Activated T-helper 1 cell treated with anti-CD3 and anti-CD28 coated beads, Interleukin-12 subunit alpha, Interleukin-12 subunit beta, Interleukin-2, Interleukin-4 antibody, amounts not matched to agents 30 ng/mL and 10 ng/mL and 1 ng/mL, durations not matched to agents 14 hours and 24 hours and 36 hours (primary cell): ENCODE measurements around the gene SV2C. TPM values are rescaled to one million over a fixed set of nuclear protein-coding genes. Genes with fewer than 3 reads are reported as not detected.
"Not testable (repeated sequence)": the region's sequence is repeated elsewhere in the genome, so short reads cannot be mapped to it uniquely, and the experiment has no call there.

Experiments
- DNase-seq: peaks from one replicate; pipeline ENCODE4 v3.0.0; 2021; ENCODE audit warnings: low spot score
- H3K27ac Mint-ChIP-seq: one replicate; pipeline ENCODE4 v1.8.0; 2021; ENCODE audit warnings: mild to moderate bottlenecking, mixed read lengths
- H3K27me3 Mint-ChIP-seq: one replicate; pipeline ENCODE4 v1.8.0; 2022; ENCODE audit warnings: mild to moderate bottlenecking, moderate library complexity, mixed read lengths; ENCODE audit not compliant: insufficient read depth
- H3K36me3 Mint-ChIP-seq: one replicate; pipeline ENCODE4 v1.8.0; 2021; ENCODE audit warnings: low read depth, mixed read lengths
- H3K4me1 Mint-ChIP-seq: one replicate; pipeline ENCODE4 v1.8.0; 2021; ENCODE audit warnings: low read depth, mixed read lengths
- H3K4me3 Mint-ChIP-seq: one replicate; pipeline ENCODE4 v1.8.0; 2021; ENCODE audit warnings: mild to moderate bottlenecking, moderate library complexity, mixed read lengths
- H3K9me3 Mint-ChIP-seq: one replicate; pipeline ENCODE4 v1.8.0; 2021; ENCODE audit warnings: mixed read lengths
- intact Hi-C: fragments of 100-400 bp; cut with micrococcal nuclease; formaldehyde crosslinking; loops from one replicate; pipeline ENCODE4 v1.15.1; 2024
- total RNA-seq: library from RNA; stranded (reverse); gene quantifications from 2 replicates; pipeline ENCODE4 v1.2.3, GENCODE V29; 2022

Gene SV2C
- total RNA-seq, 1 donor from 2014 or later, result 0.05 TPM

- intact Hi-C loops, result no loop called here
- H3K36me3 Mint-ChIP-seq, result no peaks in the 10 kb centered on the region
- H3K4me3 Mint-ChIP-seq, result no peak overlapping the region
- H3K9me3 Mint-ChIP-seq, result no peaks in the 10 kb centered on the region
- DNase-seq, result no peak
- peaks cover 8% of the 10 kb centered on the region for H3K4me1 Mint-ChIP-seq
- H3K27ac Mint-ChIP-seq, result no peak overlapping the region
- no peaks in the 10 kb centered on the region for H3K27me3 Mint-ChIP-seq
Measured at GRCh38 chr5:76280494-76280893, 197.3 kb downstream of the SV2C start.

GRCh38 chr5:76283670-76284069, 200.5 kb downstream of the SV2C start:
- H3K27ac Mint-ChIP-seq, result no peak overlapping the region
- peaks cover 8% of the 10 kb centered on the region for H3K4me1 Mint-ChIP-seq
- no peaks in the 10 kb centered on the region for H3K9me3 Mint-ChIP-seq
- intact Hi-C loops, result no loop called here
- no peaks in the 10 kb centered on the region for H3K36me3 Mint-ChIP-seq
- no peak for DNase-seq
- H3K27me3 Mint-ChIP-seq, result no peaks in the 10 kb centered on the region
- H3K4me3 Mint-ChIP-seq, result no peak overlapping the region

- Mint-ChIP-seq H3K9me3 (no peaks in the 10 kb centered on the region), H3K27ac (no peak overlapping the region), H3K36me3 (no peaks in the 10 kb centered on the region), H3K27me3 (peaks cover 8% of the 10 kb centered on the region), H3K4me3 (no peak overlapping the region), H3K4me1 (peaks cover 5% of the 10 kb centered on the region)
- no peak for DNase-seq
- intact Hi-C loops, result no loop called here
Measured at GRCh38 chr5:76289692-76290091, 206.5 kb downstream of the SV2C start.

GRCh38 chr5:76290321-76290757, 207.2 kb downstream of the SV2C start:
- Mint-ChIP-seq H3K27ac (no peak overlapping the region), H3K27me3 (peaks cover 8% of the 10 kb centered on the region), H3K4me3 (no peak overlapping the region), H3K9me3 (no peaks in the 10 kb centered on the region), H3K4me1 (peaks cover 5% of the 10 kb centered on the region), H3K36me3 (no peaks in the 10 kb centered on the region)
- intact Hi-C loops, result no loop called here
- no peak for DNase-seq

- intact Hi-C loops, result no loop called here
- Mint-ChIP-seq H3K27me3 (peaks cover 8% of the 10 kb centered on the region), H3K36me3 (no peaks in the 10 kb centered on the region), H3K4me3 (no peak overlapping the region), H3K9me3 (no peaks in the 10 kb centered on the region), H3K4me1 (peaks cover 5% of the 10 kb centered on the region), H3K27ac (no peak overlapping the region)
- no peak for DNase-seq
Measured at GRCh38 chr5:76291305-76292077, 208.3 kb downstream of the SV2C start.

- no peak overlapping the region for H3K27ac Mint-ChIP-seq
Measured at GRCh38 chr5:76292620-76293322, 209.6 kb downstream of the SV2C start.

GRCh38 chr5:76294573-76294972, 211.4 kb downstream of the SV2C start:
- intact Hi-C loops, result no loop called here
- Mint-ChIP-seq H3K4me3 (no peak overlapping the region), H3K27me3 (peaks cover 10% of the 10 kb centered on the region), H3K4me1 (peaks cover 24% of the 10 kb centered on the region), H3K27ac (no peak overlapping the region), H3K36me3 (no peaks in the 10 kb centered on the region), H3K9me3 (no peaks in the 10 kb centered on the region)
- DNase-seq, result no peak

More at GRCh38 chr5:76292620-76293322, 209.6 kb downstream of the SV2C start:
- Mint-ChIP-seq H3K9me3 (no peaks in the 10 kb centered on the region), H3K4me3 (no peak overlapping the region), H3K27me3 (peaks cover 10% of the 10 kb centered on the region), H3K36me3 (no peaks in the 10 kb centered on the region), H3K4me1 (peaks cover 6% of the 10 kb centered on the region)
- intact Hi-C loops, result no loop called here
- no peak for DNase-seq

GRCh38 chr5:76298852-76299251, 215.7 kb downstream of the SV2C start:
- peaks cover 1% of the 10 kb centered on the region for H3K27me3 Mint-ChIP-seq
- H3K4me1 Mint-ChIP-seq, result peaks cover 27% of the 10 kb centered on the region
- H3K9me3 Mint-ChIP-seq, result no peaks in the 10 kb centered on the region
- no peak overlapping the region for H3K4me3 Mint-ChIP-seq
- no peak for DNase-seq
- intact Hi-C loops, result no loop called here
- H3K27ac Mint-ChIP-seq, result no peak overlapping the region
- no peaks in the 10 kb centered on the region for H3K36me3 Mint-ChIP-seq

- no peaks in the 10 kb centered on the region for H3K9me3 Mint-ChIP-seq
- no peaks in the 10 kb centered on the region for H3K36me3 Mint-ChIP-seq
- H3K27ac Mint-ChIP-seq, result peak overlapping the region; percentile 61
- H3K4me3 Mint-ChIP-seq, result peak overlapping the region; percentile 46
- H3K4me1 Mint-ChIP-seq, result peaks cover 34% of the 10 kb centered on the region
- peaks cover 1% of the 10 kb centered on the region for H3K27me3 Mint-ChIP-seq
- DNase-seq, result no peak
- intact Hi-C loops, result no loop called here
Measured at GRCh38 chr5:76299592-76299991, 216.4 kb downstream of the SV2C start.

- not testable (repeated sequence) for H3K36me3 Mint-ChIP-seq, H3K27me3 Mint-ChIP-seq, H3K27ac Mint-ChIP-seq, H3K4me3 Mint-ChIP-seq, H3K9me3 Mint-ChIP-seq, DNase-seq
- peaks cover 45% of the 10 kb centered on the region for H3K4me1 Mint-ChIP-seq
- intact Hi-C loops, result loop anchor here (5.0 kb wide), 1 partner anchor 35 kb away; no protein-coding TSS in a partner anchor
Measured at GRCh38 chr5:76301932-76302331, 218.7 kb downstream of the SV2C start.

- H3K36me3 Mint-ChIP-seq, H3K27me3 Mint-ChIP-seq, DNase-seq, H3K27ac Mint-ChIP-seq, H3K4me3 Mint-ChIP-seq, H3K9me3 Mint-ChIP-seq: not testable (repeated sequence)
- intact Hi-C loops, result loop anchor here (5.0 kb wide), 1 partner anchor 35 kb away; no protein-coding TSS in a partner anchor
- peaks cover 45% of the 10 kb centered on the region for H3K4me1 Mint-ChIP-seq
Measured at GRCh38 chr5:76302661-76303060, 219.5 kb downstream of the SV2C start.

GRCh38 chr5:76303921-76304320, 220.7 kb downstream of the SV2C start:
- no peak overlapping the region for H3K4me3 Mint-ChIP-seq
- DNase-seq, result peak; percentile 33
- no peak overlapping the region for H3K27ac Mint-ChIP-seq
- no peaks in the 10 kb centered on the region for H3K9me3 Mint-ChIP-seq
- H3K4me1 Mint-ChIP-seq, result peaks cover 41% of the 10 kb centered on the region
- intact Hi-C loops, result loop anchor here (5.0 kb wide), 1 partner anchor 37 kb away; no protein-coding TSS in a partner anchor
- peaks cover 5% of the 10 kb centered on the region for H3K27me3 Mint-ChIP-seq
- H3K36me3 Mint-ChIP-seq, result no peaks in the 10 kb centered on the region

- DNase-seq, result no peak
- H3K27ac Mint-ChIP-seq, result no peak overlapping the region
- peaks cover 34% of the 10 kb centered on the region for H3K4me1 Mint-ChIP-seq
- H3K4me3 Mint-ChIP-seq, result no peak overlapping the region
- intact Hi-C loops, result loop anchor here (5.0 kb wide), 1 partner anchor 48 kb away; no protein-coding TSS in a partner anchor
- H3K9me3 Mint-ChIP-seq, result no peaks in the 10 kb centered on the region
- H3K27me3 Mint-ChIP-seq, result peaks cover 5% of the 10 kb centered on the region
- H3K36me3 Mint-ChIP-seq, result peaks cover 3% of the 10 kb centered on the region
Measured at GRCh38 chr5:76305269-76305668, 222.1 kb downstream of the SV2C start.
